HG02610 (cell line): ENCODE data around the gene ASB10.

Experiments used
- ATAC-seq: cut with Tn5 transposase; IDR thresholded peaks from one replicate; pipeline ENCODE4 v1.9.1; 2021; ENCODE audit warnings: mild to moderate bottlenecking, moderate library complexity; ENCODE audit not compliant: unreplicated experiment

The ASB10 gene

GRCh38 chr7:151168003-151168786 is 18.9 kb downstream of the ASB10 start:
- no peak for ATAC-seq

GRCh38 chr7:151167197-151167961 is 19.7 kb downstream of the ASB10 start, which contains the start of gene GBX1:
GBX1 (minus strand) TSS chr7:151167694; CDS start chr7:151167548, 146 bp downstream.
- ATAC-seq: no peak

- no peak for ATAC-seq
Observed at GRCh38 chr7:151166629-151167196, 20.3 kb downstream of the ASB10 start.

GRCh38 chr7:151161757-151162156 is 25.3 kb downstream of the ASB10 start:
- ATAC-seq: no peak

- no peak for ATAC-seq
Observed at GRCh38 chr7:151157645-151158329, 29.3 kb downstream of the ASB10 start.

- ATAC-seq: no peak
Observed at GRCh38 chr7:151152643-151153513, 34.2 kb downstream of the ASB10 start.

GRCh38 chr7:151150388-151150787 is 36.7 kb downstream of the ASB10 start:
- no peak for ATAC-seq

- ATAC-seq: no peak
Observed at GRCh38 chr7:151148319-151149259, 38.5 kb downstream of the ASB10 start.

- no peak for ATAC-seq
Observed at GRCh38 chr7:151146761-151147160, 40.3 kb downstream of the ASB10 start.

- ATAC-seq: no peak
Observed at GRCh38 chr7:151144387-151144786, 42.7 kb downstream of the ASB10 start.

GRCh38 chr7:151143261-151144015 is 43.6 kb downstream of the ASB10 start:
- ATAC-seq: no peak

GRCh38 chr7:151142686-151143040 is 44.4 kb downstream of the ASB10 start:
- no peak for ATAC-seq

- no peak for ATAC-seq
Observed at GRCh38 chr7:151141855-151142685, 45.0 kb downstream of the ASB10 start.

- ATAC-seq: no peak
Observed at GRCh38 chr7:151141311-151141854, 45.7 kb downstream of the ASB10 start.

- ATAC-seq: no peak
Observed at GRCh38 chr7:151140826-151141225, 46.2 kb downstream of the ASB10 start.

GRCh38 chr7:151139791-151140190 is 47.3 kb downstream of the ASB10 start:
- no peak for ATAC-seq

- no peak for ATAC-seq
Observed at GRCh38 chr7:151139071-151139790, 47.8 kb downstream of the ASB10 start.
